Activated T-helper 1 cell treated with anti-CD3 and anti-CD28 coated beads, Interleukin-2, amount 50 U/mL, for 16 hours (primary cell): Measurements from ENCODE around the gene FRMD4B.

ENCODE experiments used
- DNase-seq, 2 donors: peaks; one replicate each; pipeline ENCODE4 v3.0.0-alpha.2; 2020; ENCODE audit warnings: low read depth in 1 of 2, low spot score in 1 of 2

FRMD4B gene

DNA sequence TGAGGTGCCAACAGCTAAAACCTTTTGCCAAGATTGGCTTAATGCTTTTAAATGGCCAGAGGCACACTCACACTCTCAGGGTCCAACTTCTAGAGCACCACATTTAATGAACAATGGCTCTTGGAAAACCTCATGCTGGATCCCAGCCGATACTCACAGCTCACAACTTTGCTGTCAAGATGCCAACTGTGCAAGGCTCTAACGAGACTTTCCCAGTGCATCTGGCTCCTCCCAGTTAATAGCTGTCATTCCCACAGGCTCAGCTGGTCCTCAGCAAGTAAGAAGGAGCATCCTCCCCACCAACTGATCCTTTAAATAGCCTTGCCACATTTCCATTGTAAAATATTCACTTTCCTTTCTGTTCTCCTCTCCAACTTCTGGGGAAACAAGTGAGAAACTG, 20.3 kb upstream of the FRMD4B start:
- DNase-seq, result no peak

DNA sequence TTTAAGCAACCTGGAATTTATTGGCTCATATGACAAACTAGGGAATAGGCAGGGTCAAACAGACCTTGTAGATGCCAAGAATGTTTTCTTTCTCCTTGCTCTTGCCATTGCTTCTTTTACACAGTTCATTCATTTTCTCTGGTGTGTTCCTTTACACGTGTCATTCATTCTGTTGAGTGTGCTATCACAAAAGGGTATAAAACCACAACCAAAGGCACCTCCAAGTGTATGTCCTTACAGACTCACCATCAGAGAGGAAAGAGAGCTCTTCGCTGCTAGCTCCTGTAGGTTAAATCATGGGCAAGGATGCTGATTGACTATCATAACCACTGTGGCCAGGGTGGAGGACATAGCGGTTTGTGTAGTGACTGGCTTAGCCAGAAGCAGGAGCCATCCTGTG, 19.2 kb upstream of the FRMD4B start:
- no peak for DNase-seq

DNA sequence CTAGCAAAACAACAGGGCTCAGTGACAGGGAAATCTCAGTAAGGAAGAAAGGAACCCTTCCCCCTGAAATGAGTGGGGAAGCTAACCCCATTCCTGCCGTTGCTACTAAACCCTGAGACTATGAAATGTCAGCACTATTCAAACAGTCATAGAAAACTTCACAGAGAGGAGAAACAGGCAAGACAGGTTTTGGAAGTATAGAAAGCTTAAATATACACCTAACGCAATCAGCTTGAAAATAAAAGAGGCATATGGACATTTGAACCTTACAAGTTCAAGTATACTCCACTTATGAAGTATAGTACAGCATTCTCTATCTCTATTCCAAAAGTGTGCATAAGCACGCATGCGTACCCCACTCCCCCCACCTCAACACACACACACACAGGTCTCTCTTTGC, 17.6 kb upstream of the FRMD4B start:
- DNase-seq, result no peak

DNA sequence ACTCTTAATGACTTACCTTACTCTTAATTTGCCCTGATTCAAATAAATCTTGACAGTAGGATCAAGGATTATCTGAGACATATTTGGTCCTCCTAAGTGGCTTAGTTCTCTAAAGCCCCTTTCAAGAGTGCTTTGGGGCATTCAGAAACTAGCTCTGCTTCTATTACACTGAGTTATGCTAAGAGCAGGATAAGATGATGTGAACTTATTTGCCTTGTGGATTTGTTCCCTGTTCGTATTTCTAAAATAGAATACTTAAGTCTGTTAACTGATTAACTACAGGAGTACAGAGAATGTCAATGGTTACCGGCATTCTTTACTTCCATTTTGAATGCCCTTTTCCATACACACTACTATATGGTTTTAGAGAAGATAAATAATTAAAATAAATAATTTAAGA, 14.8 kb upstream of the FRMD4B start:
- no peak for DNase-seq

DNA sequence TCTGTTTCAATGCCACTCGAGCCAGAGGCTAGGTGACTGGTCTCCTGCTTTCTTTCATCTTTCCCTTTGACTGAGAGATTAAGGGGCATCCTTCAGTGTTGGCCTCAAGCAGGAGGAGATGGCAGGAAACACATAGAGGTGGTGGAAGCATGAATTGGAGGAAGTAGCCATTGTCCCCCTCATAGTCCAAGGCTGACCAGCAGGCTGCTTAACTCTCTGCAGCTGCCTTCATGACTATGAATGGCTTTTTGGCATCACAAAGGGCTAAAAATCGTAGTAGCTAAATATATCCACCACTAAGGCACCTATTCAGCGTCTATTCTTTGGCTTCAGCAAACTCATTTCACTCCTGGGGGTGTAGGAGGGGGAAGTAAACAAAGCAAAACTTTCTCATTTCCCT, 7.0 kb upstream of the FRMD4B start:
- no peak for DNase-seq

DNA sequence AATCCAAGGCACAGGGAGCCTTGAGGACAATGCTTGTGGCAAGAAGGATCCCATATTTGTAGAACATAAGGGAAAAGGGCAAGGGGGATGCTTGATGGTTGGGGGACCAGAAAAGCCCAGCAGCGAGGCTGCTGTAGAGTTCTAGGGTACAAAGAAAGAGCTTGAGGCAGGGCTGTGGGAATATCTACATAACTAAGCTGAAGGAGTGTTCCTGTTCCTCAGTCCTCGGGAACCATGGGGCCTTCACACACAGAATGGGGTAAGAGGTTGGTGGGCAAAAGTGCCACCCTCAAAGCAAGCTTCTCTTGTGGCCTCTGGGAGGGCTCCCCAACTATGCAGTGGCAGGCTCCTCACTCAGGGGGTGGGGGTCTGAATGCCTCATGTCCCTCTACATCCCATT, 6.5 kb upstream of the FRMD4B start:
- no peak for DNase-seq

DNA sequence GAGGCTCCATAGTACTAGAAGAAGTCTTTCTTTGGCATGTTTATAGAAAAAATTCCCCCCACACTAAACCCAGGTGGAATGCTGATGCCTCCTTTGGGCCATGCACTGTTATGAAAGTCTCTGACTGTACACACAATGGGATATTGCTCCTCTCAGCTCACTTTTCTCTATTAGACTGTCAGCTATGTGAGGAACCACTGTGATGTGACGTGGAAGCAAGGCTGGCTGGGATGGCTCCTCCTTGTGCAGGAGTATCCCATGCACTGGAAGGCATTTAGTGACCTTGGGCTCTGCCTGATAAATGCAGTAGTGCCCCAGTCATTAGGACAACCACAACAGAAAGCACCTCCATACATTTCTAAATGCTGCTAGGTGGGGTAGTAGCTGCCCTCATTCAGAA, 5.7 kb upstream of the FRMD4B start:
- no peak for DNase-seq

DNA sequence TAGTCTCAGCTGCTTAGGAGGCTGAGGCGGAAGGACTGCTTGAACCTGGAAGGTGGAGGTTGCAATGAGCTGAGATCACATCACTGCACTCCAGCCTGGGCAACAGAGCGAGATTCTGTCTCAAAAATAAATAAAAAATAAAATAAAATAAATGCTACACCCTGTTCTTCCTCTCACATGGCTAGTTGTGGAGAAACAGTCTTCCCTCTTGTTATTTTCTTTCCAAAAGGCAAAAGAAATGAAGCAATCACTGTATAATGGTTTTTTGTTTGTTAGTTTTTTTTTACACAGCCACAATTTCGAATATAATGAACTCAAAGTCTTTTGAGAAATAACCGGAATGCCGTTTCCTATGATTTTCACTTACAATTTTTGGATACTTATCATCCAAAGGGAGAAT, 4.9 kb upstream of the FRMD4B start:
- no peak for DNase-seq

DNA sequence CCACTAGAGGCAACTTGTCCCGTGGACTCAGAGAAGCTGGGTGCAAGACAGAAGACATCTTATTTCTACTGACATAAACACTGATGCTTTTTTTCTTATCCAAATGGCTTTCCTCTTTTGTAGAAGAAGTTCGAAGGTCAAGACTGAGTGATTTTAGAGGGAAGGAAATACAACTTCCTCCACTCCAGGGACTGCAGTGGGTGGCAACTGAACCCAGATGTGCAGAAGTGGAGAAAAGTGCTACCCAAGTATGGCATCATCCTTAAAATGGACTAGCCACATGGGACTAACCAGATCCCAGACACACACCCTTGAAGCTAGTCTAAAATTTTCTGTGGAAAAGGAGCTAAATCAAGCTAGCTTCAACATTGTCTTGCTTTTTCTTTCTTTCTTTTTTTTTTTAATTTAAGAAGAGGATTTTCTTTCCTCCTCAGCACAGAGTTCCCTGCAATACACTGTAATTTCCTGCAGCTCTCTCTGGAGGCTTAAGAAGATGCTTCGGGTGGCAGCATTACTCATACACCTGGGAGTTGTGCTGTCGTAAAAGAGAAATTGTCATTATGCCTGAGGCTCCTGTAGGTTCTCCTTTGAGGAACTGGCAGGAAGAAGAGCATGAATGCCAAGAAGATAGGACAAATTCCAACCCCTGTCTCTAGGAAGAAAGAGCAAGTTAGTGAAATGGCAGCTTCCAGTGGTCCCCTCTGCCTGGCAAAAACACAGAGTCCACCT, 3.8 kb upstream of the FRMD4B start:
- no peak for DNase-seq

DNA sequence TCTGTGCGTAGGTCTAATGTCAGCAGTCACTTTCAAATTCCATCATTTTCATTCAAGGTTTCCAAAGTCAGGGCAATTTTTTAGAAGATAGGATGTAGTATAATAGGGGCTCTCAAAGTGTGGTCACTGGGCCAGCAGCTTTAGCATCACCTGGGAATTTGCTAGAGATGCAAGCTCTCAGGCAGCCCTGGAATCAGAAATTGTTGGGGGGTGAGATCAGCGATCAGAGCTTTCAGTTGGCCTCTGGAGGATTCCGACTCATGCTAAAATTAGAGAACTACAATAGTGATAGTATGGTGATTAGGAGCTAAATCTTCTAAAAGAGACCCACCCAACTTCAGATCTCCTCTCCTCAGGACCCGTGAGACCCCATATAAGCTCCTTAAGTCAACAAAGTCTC, 2.4 kb upstream of the FRMD4B start:
- DNase-seq, result no peak

DNA sequence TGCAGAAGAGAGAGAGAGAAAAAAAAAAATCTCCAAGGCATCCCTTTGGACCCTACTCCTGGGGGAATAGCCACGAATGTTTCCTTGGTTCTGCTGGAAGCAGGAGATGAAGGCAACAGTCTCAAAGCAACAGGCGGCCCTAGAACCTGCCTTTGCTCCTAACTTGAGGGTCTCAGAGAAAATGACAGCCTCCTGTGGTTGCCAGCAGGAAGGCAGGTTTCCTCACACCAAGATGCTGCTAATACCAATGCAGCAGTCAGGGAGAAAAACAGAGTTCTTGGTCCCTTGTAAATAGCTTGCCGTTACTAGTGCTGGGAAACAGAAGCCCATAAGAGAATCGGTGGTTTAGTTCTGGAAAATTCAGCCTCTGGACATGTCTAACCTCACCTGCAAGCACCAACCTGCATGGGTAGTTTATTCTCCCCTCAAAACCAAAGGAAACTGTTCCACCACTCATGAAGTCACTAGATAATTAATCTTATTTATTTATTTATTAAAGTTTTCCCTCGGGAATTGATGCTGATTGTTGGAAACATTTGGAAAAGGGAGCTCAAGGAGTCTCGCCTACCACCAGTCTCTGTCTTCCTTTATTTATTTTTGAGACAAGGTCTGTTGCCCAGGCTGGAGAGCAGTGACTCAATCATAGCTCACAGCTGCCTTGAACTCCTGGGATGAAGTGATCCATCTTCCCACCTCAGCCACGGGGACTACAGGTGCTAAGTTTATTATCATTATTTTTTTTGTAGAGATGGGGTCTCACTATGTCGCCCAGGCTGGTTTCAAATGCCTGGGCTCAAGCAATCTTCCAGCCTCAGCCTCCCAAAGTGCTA, 883 bp upstream of the FRMD4B start:
- no peak for DNase-seq

DNA sequence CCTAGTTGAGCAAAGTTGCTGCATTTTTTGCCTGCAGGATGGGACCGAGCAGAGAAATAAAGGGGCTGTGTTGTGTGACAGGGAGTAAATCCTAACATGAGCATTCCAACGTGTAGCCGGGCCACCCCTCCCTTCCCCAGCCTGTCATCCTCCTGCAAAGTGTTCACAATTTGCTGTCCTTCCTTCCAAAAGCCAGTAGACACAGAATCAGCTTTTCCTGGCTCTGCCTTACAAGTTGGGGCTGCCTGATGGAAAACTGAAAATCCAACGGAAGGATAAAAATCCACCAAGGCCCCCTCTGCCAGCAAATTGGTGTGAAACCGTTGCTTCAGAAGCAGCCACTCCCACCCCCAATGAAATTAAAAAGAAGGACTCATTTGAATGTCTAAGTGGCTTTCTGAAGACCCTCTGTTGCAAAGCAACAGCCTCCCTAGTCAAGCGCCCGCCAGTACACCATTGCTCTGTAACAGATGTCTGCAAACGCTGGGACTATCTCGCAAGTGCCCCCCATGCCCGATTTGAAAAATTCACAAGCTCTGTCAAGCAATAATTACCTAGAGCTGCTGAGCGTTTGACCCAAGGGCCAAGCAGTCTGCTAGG, 665 bp downstream of the FRMD4B start:
- no peak for DNase-seq

DNA sequence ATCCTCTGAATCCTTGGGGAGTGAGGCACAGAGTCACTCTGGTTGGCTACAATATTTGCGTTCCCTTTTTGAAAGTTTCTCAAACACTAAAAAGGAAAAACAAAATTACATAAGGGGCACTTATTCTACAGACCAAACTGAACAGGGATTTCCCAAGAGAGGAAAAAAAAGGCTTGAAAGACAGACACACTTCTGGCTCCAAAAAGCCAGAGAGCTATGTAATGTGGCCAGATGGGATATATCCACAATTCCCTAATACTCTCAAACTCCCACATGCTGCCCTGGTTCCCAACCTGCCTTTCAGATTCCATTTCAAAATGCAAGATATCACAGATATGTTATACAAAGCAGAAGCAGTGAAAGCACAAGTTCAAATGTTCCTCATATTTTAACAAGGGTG, 1.6 kb downstream of the FRMD4B start:
- no peak for DNase-seq

DNA sequence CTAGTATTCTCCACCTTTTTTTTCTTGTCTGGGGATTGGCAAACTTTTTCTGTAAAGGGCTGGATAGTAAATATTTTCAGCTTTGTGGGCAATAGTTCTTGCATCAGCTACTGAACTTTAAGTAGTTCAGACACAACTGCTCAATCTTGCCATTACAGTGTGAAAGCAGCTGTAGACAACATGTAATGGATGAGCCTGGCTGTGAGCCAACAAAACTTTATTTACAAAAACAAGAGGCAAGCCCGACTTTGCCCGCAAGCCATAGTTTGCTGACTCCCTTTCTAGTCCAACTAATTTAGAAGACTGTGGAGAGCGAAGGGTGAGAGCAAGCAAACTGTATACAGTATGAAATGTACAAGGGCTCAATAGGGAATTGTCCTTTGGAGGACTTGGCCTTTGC, 6.2 kb downstream of the FRMD4B start:
- no peak for DNase-seq

DNA sequence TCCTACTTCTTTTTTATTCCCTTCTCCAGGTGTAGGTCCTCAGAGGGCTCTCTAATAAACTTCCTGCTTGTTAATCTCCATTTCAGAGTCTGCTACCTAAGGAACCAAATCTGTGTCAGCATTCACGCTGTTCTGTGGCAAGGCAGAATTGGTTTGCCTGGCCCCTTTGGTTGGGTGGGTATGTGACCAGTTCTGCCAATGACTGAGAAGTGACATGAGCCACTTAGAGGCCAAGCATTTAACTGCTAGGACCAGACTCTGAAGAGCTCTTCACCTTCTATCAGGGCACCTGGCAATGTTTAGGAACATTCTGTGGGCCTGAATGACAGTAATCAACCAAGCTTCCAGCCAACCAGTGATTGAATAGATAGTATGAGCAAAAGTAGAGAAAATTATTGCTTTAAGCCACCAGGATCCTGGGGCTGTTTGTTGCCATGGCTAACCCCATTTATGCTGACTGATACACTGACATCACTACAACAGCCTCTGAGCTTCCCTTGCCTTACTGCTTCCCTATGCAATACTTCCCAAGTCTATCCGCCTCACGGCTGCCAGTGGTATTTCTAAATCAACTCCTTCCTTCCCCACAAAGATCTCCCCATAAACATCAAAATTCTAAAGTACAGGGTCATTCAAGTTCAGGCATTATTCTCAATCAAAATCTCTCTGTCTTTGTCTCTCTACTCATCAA, 7.6 kb downstream of the FRMD4B start:
- no peak for DNase-seq

DNA sequence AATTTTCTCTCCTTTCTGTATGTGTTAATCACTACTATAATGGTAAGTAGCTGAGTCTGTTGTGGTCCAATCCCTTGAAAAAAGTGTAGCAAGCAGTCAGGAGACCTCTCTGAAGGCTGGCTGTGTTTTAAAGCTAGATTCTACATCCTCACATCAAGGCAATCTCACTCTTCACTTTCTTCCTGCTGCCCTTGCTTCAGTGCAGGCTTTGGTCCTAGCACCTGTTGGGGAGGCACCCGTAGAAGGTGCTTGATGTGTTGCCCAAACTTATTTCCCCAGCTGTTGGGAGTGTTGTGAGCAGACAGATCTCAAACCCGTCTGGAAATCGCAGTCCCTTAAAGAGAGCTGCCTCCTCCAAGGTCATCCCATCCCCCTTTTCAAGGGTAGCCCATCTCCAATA, 8.6 kb downstream of the FRMD4B start:
- DNase-seq, result no peak

DNA sequence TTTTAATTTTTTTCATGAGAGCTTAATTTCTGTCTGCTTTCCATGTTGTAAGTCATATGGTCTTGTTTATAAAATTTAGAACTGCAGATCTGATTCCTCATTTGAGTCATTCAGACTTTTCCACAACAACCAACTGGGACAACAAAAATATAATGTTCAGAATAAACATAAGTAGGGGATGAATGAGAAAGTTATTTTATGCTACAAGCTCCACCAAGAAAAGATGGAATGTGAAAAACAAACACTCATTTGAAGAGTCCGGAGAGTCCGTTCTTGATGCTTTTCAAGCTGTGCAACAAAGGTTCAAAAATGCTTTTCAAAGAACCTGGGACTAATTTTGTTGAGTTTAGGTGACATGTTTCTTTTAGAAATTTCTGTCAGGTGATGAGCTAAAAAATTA, 9.2 kb downstream of the FRMD4B start:
- DNase-seq, result no peak

DNA sequence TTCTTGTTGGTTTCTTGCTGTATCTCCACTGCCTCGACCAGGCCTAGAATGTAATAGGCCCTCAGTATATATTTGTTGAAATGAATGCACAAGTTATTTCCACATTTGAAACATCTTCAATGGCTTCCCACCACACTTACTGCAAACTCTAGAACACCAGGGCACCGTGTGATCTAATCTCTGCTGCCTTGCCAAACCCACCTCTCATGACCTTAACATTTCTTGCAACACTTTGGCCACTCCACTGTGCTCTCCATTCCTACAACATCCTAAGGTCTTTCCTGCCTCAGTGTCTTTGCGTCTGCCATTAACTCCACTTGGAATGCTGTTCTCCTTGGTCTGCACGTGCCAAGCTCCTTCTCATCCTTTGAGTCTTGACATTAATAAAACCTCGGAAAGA, 14.1 kb downstream of the FRMD4B start:
- no peak for DNase-seq

DNA sequence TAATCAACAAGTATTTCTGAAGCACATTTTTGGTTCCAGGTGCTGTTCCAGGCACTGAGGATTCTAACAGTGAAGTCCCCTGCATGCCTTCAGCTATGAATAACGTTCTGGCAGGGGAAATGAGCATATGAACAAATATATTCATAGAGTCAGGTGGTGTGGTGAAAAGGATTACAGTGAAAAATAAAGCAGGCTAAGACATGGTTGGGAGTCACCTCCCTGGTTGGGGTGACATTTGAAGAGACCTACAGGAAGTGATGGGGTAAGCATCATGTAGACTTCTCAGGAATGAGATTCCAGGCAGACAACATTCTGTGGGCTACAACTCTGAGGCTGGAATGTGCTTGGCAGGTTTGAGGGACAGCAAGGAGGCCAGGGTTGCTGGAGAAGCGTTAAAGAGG, 15.0 kb downstream of the FRMD4B start:
- no peak for DNase-seq

DNA sequence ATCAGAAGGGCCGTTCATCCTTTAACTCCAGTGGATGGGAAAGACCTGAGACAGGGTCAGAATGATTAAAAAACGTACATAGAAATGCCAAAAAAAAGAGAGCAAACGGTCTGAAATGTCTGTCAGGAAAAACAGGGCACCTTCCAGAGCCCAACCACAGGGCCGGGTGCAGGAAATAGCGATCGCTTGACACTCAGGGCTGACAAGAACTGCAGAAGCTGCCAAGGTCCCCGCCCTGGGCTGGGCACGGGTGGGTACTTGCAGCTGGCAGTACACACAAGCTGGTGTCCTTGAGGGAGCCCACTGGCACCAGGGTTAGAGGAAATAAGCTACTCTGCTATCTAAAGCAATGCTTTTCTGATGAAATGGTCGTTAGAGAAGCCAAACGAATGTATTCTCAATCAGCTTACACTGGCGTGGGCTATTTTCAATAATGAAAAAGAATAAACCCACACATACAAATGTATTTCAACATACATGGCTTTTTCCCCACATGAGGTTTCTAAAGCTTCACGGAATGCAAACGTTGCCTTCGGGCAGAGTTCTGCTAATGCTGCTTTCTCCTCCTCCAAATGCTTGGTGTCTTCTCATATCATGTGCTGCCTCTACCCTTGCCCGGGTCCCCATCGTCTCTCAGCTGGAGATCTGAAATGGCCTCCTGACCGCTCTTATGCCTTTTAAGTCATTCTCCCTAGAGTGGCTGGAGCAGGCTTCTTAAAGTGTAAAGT, 15.6 kb downstream of the FRMD4B start:
- no peak for DNase-seq

DNA sequence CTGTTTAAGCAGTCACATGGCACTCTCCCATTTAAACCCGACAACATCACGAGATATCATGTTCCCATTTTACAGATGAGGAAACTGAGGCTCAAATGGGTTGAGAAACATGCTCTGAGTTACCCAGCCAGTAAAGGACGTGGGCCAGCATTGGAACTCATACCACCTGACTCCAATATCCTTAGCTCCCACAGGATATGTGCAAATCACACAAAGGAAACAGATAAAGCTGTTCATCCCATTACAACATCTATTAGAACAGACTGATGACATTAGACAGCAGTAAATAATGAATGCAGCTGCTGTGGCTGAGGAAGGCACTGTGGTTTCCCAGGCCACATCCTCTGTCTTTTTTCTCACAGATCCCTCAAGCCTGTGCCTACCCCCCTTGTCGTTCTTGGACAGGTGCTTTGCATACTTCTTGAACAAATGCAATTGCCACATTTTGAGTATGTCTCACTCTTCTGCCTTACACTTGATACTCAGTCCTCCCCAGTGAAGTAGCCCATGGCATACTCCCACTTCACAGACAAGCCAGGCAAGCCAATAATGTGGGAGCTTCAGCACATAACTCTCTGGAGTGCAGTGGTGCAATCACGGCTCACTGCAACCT, 17.7 kb downstream of the FRMD4B start:
- no peak for DNase-seq
